SU-DHL-6 (cell line): ENCODE results near the gene YIPF2.

ENCODE experiments used
- EZH2phosphoT487 ChIP-seq: fragments of 200-600 bp; sonication (generic), shearing (Covaris generic); conservative IDR thresholded peaks from 2 replicates; pipeline ENCODE4 v1.6.1; 2018; ENCODE audit warnings: mild to moderate bottlenecking, antibody characterized with exemption, low read length, moderate library complexity, mixed read lengths
- TF ChIP-seq, protein P1 (sequence below): fragments of 200-600 bp; sonication (generic); IDR thresholded peaks from one replicate; pipeline ENCODE4 v1.5.1; 2017; ENCODE audit warnings: antibody characterized with exemption, mild to moderate bottlenecking, low read length, moderate library complexity; ENCODE audit not compliant: insufficient read depth, poor library complexity, severe bottlenecking

DNA sequence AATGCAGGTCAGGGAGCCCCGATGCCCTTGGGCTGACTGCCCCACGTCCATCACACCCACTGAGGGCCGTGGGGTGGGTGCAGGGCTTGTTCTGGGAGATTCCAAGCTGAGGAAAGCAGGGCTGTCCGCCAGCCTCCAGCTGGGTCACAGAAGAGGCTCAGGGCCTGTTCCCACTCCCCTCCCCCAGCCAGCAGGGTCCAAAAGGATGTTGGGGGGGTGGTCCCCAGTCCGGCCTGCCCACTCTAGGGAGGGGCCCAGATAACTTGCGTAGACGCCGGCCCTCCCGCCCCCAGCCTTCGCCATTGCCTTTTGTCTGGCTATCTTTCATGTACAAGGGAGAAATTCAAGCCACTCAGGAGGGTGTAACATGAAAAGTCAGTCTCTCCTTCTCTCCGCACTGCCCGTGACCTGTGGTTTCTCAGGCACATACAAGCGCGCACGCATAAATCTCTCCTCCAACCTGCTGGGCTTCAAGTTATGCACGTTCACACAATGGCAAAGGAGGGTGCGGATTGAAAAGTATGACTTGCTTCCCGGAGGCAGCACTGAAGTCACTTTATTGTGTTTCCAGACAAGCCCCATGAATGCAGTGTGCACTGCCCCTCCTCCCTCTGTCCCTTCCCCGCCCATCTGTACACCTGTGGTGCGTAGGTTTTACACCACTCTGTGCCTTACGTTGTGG, 36.9 kb downstream of the YIPF2 start:
- TF ChIP-seq, protein P1, sequence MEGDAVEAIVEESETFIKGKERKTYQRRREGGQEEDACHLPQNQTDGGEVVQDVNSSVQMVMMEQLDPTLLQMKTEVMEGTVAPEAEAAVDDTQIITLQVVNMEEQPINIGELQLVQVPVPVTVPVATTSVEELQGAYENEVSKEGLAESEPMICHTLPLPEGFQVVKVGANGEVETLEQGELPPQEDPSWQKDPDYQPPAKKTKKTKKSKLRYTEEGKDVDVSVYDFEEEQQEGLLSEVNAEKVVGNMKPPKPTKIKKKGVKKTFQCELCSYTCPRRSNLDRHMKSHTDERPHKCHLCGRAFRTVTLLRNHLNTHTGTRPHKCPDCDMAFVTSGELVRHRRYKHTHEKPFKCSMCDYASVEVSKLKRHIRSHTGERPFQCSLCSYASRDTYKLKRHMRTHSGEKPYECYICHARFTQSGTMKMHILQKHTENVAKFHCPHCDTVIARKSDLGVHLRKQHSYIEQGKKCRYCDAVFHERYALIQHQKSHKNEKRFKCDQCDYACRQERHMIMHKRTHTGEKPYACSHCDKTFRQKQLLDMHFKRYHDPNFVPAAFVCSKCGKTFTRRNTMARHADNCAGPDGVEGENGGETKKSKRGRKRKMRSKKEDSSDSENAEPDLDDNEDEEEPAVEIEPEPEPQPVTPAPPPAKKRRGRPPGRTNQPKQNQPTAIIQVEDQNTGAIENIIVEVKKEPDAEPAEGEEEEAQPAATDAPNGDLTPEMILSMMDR: no peak
- no peak for TF ChIP-seq EZH2phosphoT487
